ENCODE results near the gene SRPK2. TPM values are rescaled to one million over a fixed set of nuclear protein-coding genes. Genes with fewer than 3 reads are reported as not detected.
A peak's percentile ranks its signal among the peaks of the same experiment; 100 is the strongest.
"Not testable (repeated sequence)": the region's sequence is repeated elsewhere in the genome, so short reads cannot be mapped to it uniquely, and the experiment has no call there.

SRPK2 gene
- polyA plus RNA-seq, 3 donors: 47.1 to 49.8 (median 48.7) TPM

DNA sequence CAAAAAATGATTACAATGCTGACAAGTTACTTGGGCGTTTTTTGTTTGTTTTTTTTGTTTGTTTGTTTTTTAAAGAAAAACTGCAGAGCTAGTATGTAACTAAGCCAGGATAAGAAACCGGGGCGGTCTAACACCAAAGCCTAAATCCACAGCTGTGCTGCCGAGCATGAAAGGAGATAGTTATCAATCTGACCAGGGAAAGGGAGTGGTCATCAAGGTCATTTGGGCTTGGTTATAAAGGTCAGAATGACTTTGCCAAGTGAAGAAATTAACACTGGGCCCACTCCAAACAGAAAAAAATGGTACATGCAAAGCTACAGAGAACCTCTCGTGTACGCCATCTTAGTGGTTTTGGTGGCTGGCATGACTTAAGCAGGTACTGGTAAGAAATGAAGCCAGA is 104.7 kb downstream of the SRPK2 start:
- no peak for DNase-seq (ENCODE audit: extremely low read depth in 1 of 11, low read depth in 9 of 11, low spot score in 4 of 11)

DNA sequence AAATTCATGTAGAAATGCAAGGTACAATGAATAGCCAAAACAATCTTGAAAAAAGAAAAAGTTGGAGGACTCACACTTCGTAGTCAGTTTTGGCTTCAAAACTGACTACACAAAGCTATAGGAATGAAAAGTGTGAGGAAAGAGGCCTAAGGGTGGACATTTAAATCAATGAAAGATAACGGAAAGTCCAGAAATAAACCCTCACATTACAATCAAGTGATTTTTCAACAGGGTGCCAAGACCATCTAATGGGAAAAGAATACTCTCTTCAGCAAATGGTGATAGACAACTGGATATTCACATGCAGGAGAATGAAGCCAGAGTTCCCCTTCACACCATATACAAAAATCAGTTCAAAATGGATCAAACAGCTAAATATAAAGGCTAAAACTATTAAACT is 106.8 kb downstream of the SRPK2 start:
- DNase-seq (ENCODE audit: extremely low read depth in 1 of 11, low read depth in 9 of 11, low spot score in 4 of 11): no peak

DNA sequence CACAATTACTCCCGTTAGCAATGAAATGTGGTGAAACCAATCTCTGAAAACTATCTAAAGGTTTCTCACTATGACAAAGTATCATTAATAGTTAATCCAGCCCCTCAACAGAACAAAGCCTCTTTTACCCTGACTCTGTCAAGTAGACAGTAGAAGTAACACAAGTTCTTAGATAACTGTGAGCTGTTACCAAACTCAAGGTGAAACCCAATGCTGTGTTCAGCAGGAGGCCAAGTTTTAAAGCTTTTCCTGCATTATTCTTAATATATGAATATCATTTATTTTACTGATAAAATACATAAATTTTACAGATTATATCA is 109.1 kb downstream of the SRPK2 start:
- DNase-seq (ENCODE audit: extremely low read depth in 1 of 11, low read depth in 9 of 11, low spot score in 4 of 11): no peak

- no peak for DNase-seq (ENCODE audit: extremely low read depth in 1 of 11, low read depth in 9 of 11, low spot score in 4 of 11)
Measured at GRCh38 chr7:105278973-105279687, 109.6 kb downstream of the SRPK2 start.

DNA sequence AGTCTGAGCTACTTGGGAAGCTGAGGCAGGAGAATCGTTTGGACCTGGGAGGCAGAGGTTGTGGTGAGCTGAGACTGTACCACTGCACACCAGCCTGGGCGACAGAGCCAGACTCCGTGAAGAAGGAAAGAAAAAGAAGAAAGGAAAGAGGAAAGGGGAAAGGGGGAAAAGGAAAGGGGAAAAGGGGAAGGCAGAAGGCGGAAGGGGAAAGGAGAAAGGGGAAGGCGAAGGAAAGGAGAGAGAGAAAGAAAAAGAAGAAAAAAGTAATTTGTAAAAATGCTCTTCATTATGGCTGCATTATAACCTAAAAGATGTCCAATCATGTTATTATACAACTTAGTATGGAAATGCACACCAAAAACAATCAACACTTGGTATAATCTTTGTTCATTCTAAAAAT is 110.2 kb downstream of the SRPK2 start:
- DNase-seq (ENCODE audit: extremely low read depth in 1 of 11, low read depth in 9 of 11, low spot score in 4 of 11): no peak

- DNase-seq (ENCODE audit: extremely low read depth in 1 of 11, low read depth in 9 of 11, low spot score in 4 of 11): no peak
Measured at GRCh38 chr7:105277341-105277740, 111.4 kb downstream of the SRPK2 start.

GRCh38 chr7:105270117-105270516 is 118.6 kb downstream of the SRPK2 start:
- DNase-seq (ENCODE audit: extremely low read depth in 1 of 11, low read depth in 9 of 11, low spot score in 4 of 11): no peak

DNA sequence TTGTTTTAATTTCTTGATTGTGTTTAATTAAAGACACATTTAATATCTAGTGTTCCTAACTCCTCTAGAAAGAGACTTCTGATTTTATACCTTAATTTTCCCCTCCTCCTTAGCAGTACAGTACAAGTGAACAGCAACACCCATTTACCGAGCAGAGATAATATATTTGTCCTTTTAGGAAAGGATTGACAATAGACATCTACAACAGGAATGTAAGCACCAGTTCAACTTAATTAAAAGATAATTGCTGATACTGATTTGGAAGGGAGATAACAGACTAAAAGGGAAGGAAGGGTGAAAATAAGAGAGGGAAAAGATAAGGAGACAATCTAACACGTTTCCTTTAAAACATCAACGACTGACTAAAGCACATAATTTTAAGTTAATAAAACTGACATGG is 119.3 kb downstream of the SRPK2 start:
- DNase-seq (ENCODE audit: extremely low read depth in 1 of 11, low read depth in 9 of 11, low spot score in 4 of 11): no peak

- DNase-seq (ENCODE audit: extremely low read depth in 1 of 11, low read depth in 9 of 11, low spot score in 4 of 11): peak in 2 of 11 donors; percentile 51 to 52
Measured at GRCh38 chr7:105268511-105269392, 120.0 kb downstream of the SRPK2 start.

GRCh38 chr7:105268056-105268455 is 120.7 kb downstream of the SRPK2 start:
- no peak for DNase-seq (ENCODE audit: extremely low read depth in 1 of 11, low read depth in 9 of 11, low spot score in 4 of 11)

DNA sequence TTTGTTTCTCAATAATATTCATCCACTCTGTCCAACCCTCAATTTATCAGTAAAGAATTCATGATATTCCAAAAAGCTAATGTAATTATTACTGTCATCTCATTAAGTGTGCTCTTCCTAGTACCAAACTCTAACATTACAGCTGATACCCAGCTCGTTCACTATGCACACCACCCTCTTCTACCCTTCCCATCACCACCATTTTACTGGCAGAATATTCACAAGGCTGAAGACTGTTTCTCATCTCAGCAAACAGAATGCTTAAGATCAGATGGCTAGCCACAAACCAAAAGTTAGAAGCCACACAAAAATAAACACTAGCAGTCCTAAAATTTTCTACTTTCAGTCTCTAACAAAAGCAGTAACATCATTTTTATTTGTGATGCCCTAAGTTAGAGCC is 121.5 kb downstream of the SRPK2 start:
- DNase-seq (ENCODE audit: extremely low read depth in 1 of 11, low read depth in 9 of 11, low spot score in 4 of 11): no peak

DNA sequence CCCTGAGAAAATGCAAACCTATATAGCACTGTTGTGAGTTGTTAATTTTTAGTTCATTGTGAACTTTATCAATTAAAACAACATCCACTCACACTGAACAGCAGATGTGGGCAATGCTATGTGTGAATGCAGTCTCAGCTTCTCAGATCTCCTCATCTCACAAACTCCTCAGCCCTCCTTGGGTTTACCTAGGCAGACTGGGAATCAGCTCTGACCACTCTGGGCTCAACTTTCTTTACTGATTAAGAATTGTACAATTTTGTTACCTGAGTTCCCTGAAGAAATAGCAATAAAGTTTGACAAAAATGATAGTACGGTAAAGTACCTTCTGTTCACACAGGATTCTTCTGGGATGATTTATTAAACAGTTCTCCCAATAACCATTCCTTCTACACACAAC is 124.0 kb downstream of the SRPK2 start:
- DNase-seq (ENCODE audit: extremely low read depth in 1 of 11, low read depth in 9 of 11, low spot score in 4 of 11): no peak

- DNase-seq (ENCODE audit: extremely low read depth in 1 of 11, low read depth in 9 of 11, low spot score in 4 of 11): no peak
Measured at GRCh38 chr7:105261689-105262088, 127.0 kb downstream of the SRPK2 start.

- DNase-seq (ENCODE audit: extremely low read depth in 1 of 11, low read depth in 9 of 11, low spot score in 4 of 11): not testable (repeated sequence)
Measured at GRCh38 chr7:105260201-105260871, 128.4 kb downstream of the SRPK2 start.

DNA sequence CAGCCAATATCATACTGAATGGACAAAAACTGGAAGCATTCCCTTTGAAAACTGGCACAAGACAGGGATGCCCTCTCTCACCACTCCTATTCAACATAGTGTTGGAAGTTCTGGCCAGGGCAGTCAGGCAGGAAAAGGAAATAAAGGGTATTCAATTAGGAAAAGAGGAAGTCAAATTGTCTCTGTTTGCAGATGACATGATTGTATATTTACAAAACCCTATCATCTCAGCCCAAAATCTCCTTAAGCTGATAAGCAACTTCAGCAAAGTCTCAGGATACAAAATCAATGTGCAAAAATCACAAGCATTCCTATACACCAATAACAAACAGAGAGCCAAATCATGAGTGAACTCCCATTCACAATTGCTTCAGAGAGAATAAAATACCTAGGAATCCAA is 129.8 kb downstream of the SRPK2 start:
- DNase-seq (ENCODE audit: extremely low read depth in 1 of 11, low read depth in 9 of 11, low spot score in 4 of 11): not testable (repeated sequence)

- no peak for DNase-seq (ENCODE audit: extremely low read depth in 1 of 11, low read depth in 9 of 11, low spot score in 4 of 11)
Measured at GRCh38 chr7:105257338-105257737, 131.4 kb downstream of the SRPK2 start.

DNA sequence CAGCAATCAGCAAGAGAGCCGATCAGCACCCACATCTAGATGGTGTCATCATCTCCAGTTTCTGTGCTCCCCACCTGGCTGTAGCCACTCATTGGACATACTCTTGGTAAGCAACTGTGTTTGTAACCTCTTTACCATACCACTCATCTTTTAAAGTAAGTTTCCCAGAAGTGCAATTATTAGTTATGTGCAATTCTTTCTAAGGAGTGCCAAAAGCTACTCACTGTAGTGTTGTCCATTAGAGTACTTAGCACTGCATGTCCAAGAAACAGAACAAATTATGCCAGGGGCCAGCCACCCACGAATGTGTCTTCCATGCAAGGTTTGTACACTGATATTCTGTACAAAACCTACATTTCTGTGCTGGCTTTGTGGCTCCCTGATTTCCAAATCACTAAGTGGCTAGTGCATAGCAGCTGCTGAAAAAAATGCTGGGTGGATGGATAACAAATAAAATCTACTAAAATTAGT is 131.9 kb downstream of the SRPK2 start:
- no peak for DNase-seq (ENCODE audit: extremely low read depth in 1 of 11, low read depth in 9 of 11, low spot score in 4 of 11)

GRCh38 chr7:105250706-105251105 is 138.0 kb downstream of the SRPK2 start:
- no peak for DNase-seq (ENCODE audit: extremely low read depth in 1 of 11, low read depth in 9 of 11, low spot score in 4 of 11)

- DNase-seq (ENCODE audit: extremely low read depth in 1 of 11, low read depth in 9 of 11, low spot score in 4 of 11): no peak
Measured at GRCh38 chr7:105250239-105250638, 138.5 kb downstream of the SRPK2 start.

- DNase-seq (ENCODE audit: extremely low read depth in 1 of 11, low read depth in 9 of 11, low spot score in 4 of 11): no peak
Measured at GRCh38 chr7:105249216-105249615, 139.5 kb downstream of the SRPK2 start.

All from renal cortex interstitium (tissue), 11 donors.